GM15510 (cell line): ENCODE data around the gene LRRC56.
A peak's percentile ranks its signal among the peaks of the same experiment; 100 is the strongest.

Source experiments
- POLR2A ChIP-seq: IDR thresholded peaks from 3 replicates; pipeline ENCODE4 v1.6.1; 2011; ENCODE audit warnings: borderline replicate concordance; ENCODE audit not compliant: insufficient read length; ENCODE audit errors: extremely low read depth

Gene LRRC56

DNA sequence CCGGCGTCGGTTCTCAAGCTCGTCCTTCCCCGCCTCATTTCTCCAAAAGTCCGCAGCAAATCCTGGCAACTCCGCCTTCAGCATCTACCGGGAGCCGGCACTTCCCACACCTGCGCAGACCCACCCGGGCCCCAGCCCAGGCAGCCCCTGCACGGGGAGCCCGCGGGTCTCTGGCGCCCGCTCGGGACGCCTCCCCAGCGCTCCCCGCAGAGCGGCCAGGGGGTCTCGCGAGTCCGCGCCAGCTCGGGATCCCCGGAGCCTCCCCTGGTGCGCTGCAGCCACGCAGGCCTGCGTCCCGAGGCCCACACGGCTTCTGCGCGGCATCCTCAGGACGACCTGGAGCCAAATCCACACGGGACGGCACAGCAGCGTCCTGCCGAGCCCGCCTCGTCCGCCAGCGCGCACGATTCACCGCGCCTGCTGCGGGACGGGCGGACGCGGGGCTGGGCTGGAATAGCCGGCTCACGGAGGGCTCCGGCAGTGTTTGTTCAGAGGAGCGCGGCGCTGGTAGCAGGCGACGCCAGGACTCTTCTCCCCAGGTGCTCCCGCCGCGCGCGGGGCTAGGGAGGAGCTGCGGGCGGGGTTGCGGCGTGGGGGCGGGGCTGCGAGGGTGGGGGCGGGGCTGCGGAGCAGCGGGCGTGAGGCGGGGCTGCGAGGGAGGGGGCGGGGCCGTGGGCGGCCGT, 38.1 kb downstream of the LRRC56 start:
- TF ChIP-seq POLR2A: peak; percentile 32

DNA sequence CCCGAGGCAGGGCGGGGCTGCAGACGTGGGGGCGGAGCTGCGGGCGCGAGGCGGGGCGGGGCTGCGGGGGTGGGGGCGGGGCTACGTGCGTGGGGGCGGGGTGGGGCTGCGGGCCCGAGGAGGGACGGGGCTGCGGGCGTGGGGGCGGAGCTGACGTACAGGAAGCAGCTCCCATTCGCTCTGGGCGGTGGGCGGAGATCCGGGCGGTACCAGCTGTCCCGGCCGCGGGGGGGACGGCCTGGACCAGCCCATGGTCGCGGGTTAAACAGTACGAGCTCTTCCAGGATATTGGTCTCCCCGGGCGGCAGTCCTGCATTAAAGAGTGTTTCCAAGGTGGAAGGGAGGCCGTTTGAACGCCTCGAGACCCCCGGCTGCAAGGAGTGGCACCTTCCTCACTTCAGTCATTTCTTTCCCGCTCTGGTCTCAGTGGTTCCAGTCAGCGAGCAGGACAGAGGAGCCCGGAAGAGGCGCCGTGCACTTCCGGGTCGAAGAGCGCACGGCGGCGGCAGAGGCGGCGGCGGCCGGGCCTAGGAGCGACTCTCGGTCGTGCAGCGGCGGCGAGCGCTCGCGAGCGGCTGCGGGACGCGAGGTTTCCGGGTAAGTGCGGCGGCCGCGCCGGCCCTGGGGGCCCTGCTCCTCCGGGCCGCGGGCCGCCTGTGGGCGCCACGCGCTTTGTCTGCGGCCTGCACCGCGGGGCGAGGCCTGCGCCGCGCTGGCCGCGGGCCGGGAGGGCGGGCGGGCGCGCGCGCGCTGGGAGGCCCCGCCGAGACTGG, 38.9 kb downstream of the LRRC56 start, which contains the start of gene PHRF1:
Gene PHRF1 (plus strand): TSS at position 475 of the 773 bp plus-strand sequence. CDS start 5,043 bp downstream, outside the sequence.
- TF ChIP-seq POLR2A: peak; percentile 82

DNA sequence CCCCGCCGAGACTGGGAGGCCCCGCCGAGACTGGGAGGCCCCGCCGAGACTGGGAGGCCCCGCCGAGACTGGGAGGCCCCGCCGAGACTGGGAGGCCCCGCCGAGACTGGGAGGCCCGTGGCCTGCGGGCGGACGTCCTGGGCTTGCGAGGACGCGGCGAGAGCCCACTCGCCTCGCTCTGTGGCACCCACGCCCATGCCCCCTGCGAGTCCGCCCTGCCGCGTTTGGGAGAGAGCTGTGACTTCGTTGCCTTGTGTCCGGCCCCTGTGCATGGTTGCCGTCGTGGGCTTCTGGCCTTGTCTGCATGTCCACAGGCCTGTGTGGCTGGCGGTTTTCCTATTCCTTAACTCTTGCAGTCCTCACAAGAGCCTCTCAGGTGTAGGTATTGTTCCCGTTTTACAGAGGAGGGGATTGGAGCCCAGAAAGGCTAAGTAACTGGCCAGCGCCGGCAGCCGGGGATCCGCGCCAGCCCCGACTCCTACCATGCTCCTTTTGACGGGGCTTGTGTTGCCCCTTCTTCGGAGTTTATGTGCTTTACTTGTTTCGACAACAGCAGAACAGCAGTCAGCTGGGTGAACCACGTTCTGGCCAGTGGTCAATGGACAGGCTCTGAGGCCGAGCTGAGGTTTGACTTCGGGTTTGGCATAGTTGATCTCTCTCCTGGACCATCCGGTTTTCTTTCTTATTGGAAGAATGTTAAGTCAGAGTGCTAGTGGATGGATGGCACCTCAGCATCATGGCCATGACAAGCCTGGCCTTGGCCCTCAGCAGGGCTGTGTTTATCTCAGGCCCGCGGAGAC, 39.7 kb downstream of the LRRC56 start:
- TF ChIP-seq POLR2A: no peak

DNA sequence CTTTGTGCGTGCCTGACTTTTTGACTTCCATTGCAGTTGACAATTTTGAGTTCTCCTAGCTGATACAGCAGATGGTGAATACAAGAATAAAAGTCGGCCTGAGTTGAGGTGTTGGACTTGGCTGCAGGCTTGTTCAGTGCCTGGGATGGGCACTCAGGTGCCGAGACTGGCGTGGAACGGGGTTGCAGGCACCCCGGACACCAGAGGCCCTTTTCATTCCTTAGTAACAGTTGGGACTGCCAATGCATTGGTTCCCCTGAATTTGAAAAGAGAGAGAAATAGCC, 40.2 kb downstream of the LRRC56 start:
- no peak for TF ChIP-seq POLR2A

DNA sequence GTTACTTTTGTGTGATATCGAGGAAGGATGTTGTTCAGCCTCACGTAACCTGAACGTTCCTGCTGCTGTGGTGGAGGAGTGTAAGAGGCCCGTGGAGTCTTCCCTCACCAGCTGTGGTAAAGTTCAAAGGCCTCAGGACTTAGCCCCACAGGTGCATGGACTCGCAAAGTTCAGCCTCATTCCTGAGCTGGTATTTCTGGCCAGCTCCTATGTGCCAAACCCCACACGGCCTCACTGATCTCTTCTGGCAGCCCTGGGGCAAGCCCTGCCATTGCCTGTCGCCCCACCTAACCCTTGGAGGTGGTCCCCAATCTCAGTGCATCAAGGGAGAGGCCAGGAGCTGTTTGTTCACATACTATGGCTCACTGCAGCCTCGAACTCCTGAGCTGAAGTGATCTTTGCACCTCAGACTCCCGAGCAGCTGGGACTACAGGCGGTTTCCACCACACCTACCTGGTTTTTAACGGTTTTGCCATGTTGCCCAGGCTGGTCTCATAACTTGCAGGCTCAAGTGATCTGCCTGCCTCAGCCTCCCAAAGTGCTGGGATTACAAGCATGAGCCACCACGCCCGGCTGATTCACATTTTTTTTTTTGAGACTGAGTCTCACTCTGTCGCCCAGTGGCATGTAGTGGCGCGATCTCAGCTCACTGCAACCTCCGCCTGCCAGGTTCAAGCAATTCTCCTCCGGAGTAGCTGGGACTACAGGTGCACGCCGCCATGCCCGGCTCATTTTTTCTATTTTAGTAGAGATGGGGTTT, 41.1 kb downstream of the LRRC56 start:
- TF ChIP-seq POLR2A: no peak

DNA sequence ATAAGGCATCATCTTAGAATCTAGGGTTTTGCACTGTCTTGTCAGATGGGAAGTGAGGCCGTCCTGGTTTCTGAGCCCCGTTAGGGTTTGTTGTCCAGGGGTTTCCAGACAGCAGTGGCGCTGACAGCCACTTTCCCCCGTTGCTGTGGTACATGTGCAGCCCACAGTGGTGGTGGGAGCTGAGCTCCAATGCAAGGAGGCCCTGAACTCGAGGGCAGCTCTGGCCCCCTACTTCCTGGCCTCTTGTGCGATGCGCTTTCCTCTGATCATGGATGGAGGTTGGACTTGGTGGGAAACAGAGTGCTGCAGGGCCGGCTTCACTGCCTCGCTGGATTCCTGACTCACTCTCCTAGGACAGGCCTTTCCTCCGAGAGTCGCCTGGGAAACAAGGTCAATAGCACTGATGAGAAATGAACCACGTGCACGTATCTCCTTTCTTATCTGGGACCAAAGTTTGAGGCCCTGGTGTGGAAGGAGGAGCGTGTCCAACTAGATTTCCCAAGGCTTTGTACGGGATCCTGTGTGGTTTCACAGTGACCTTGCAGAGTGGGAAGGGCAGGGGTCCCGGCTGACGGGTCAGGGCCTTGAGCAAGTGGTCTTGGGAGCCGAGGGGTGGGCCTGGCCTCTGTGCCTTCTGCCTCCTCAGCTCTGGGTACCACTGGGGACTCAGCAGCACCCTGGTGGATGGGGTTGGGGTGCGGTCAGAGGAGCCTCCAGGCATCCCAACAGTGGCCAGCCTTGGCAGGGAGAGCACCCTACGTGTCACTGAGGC, 42.7 kb downstream of the LRRC56 start:
- no peak for TF ChIP-seq POLR2A

DNA sequence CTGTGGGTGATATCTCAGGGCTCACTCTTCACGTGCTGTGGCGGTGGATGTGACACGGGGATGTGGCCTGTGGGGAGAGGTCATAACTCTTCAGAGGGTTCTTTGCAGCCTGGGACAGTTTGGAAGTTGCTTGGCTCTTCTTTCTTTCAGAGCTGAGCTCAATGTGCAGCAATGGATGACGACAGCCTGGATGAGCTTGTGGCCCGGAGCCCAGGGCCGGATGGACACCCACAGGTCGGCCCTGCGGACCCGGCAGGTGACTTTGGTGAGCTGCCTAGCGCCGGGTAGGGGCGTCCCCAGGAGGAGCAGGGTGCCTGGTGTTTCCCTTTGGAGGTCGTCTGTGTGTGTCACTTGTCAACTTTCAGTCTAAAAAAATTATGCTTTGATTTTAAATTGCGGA, 44.0 kb downstream of the LRRC56 start:
- no peak for TF ChIP-seq POLR2A

DNA sequence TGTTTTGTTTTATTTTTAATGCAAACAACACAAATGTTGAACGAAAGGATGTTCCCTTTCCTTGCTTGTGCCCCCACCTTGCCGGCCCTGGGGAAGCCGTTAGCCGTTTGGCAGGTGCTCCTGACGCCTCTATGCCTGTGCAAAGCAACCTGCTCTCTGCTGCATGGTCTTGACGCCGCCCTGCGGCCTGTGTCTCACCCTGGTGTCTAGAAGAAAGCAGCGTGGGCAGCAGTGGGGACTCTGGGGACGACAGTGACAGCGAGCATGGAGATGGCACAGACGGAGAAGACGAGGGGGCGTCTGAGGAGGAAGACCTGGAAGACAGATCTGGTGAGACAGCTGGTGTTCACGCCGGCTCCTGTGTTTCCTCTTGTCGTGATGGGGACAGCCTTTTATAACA, 44.4 kb downstream of the LRRC56 start:
- no peak for TF ChIP-seq POLR2A

DNA sequence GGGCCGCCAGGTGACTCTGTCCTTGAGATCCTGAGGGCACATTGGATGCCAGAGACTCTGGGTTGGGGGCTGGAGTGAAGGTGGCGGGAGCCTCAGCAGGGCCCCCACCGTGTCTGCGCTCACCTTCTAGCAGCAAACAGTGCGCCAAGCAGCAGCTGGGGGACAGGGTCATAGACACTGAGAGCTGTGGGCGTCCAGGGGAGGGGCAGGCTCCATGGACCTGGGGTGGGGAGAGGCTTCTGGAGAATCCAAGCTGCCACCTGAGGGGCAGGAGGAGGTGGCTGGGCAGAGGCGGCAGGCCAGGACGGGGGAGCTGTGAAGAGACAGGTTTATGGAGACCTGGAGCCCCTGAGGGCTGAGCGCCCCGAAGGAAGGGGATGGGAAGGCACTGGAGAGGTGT, 47.0 kb downstream of the LRRC56 start:
- TF ChIP-seq POLR2A: no peak

DNA sequence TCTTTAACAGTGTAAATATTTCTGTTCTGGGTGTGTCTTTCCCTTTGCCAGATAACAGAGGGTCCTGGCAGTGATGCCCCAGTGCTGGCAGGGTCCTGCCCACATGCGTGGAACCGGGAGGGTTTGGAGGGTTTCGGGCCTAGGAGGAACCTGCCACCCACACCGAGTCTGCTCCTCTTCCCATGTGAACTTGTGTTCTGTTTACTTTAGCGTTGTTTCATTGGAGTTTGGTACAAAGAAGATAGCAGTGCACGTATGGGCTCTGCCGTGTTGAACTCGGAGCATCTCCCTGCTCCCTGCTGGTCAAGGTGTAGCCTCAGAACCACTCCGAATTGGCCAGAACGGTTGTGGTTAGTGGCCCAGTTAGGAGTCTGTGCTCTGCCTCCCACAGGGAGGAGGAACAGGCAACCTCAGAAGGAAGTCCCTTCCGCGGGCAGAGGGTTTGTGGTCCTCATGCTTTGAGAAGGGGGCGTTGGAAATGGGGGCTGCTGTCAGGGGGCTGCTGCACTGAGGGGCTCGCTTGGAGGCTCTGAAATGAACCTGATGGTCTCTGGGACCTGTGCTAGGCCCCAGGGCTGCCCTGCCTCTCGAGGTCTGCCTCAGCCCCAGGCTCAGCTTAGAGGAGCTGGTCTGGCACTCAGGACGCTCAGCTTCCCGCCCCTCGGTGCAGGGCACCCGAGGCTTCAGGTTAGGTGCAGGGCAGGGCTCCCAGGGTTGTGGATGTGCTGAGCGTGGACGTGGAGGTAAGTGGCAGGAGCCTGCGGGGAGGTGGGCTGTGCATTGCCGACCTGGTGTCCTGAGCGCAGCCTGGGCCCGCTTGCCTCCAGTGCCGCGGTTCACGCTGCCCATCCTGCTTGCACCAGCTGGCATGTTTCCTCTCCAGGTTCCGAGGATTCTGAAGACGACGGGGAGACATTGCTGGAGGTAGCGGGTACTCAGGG, 49.3 kb downstream of the LRRC56 start:
- no peak for TF ChIP-seq POLR2A

DNA sequence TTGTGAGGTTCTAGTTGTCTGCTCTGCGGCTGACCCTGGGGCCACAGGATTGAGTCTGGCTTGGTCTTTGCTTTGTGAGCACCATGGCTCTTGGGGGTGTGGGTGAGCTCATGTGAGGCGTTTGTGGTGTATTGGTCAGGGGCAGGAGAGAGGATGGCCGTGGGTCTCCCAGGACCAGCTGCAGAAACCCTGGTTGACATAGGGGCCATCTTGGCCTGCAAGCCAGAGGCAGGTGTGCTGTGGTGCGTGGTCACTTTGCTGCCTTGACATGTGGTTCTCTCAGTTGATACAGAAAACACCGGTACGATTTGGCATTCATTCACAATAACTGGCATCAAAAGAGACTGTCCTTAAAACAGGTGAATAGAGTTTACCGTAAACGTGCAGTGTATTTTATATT, 50.2 kb downstream of the LRRC56 start:
- TF ChIP-seq POLR2A: no peak

DNA sequence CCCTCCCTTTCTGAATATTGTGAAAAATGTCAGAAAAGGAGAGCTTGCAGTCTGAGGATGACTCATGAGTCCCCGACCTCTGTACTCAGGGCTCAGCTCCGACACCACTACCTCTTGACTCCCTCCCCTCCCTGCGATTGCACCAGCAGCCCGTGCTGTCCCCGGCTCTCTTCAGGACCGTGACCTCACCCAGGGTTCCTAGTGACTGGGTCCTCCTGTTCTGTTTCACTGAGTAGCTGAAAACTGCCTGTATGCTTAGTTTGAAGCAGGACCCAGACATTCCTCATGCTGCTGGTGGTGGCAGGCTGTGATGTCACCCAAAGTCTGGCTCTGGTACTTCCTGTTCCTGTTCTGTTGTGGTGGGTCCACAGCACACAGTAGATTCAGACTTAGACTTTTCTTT, 50.7 kb downstream of the LRRC56 start:
- no peak for TF ChIP-seq POLR2A

DNA sequence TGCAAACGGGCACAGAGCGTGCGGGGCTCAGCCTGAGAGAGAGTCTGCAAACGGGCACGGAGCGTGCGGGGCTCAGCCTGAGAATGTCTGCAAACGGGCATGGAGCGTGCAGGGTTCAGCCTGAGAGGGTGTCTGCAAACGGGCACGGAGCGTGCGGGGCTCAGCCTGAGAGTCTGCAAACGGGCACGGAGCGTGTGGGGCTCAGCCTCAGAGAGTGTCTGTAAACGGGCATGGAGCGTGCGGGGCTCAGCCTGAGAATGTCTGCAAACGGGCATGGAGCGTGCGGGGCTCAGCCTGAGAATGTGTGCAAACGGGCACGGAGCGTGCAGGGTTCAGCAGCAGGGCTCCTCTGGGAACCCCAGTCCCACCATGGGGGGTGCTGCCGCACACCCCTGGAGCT, 52.5 kb downstream of the LRRC56 start:
- no peak for TF ChIP-seq POLR2A
